Gastrocnemius medialis (tissue), 4 donors: ENCODE results near the gene CLDN22. TPM values are rescaled to one million over a fixed set of nuclear protein-coding genes. Genes with fewer than 3 reads are reported as not detected.

Experiments used
- ATAC-seq, 2 donors: fragments of 150-250 bp; one replicate each; pipeline ENCODE4 v1.9.1; 2016
- DNase-seq, 2 donors: peaks; one replicate each; pipeline ENCODE4 v3.0.0-alpha.2; 2019
- H3K27ac ChIP-seq, 4 donors: fragments of 200-600 bp; sonication (generic); 1 replicate in 1 of 4; 2 replicates in 3 of 4; pipeline ENCODE4 v1.5.1; 2016 to 2018; ENCODE audit warnings: mild to moderate bottlenecking in 2 of 4, moderate library complexity in 1 of 4
- H3K27me3 ChIP-seq, 3 donors: fragments of 200-600 bp; sonication (generic) in 2 of 3; 1 replicate in 1 of 3; 2 replicates in 2 of 3; pipeline versions ENCODE4 v1.5.1 to v1.6.0; 2016 to 2019; ENCODE audit warnings: mild to moderate bottlenecking in 1 of 3, moderate library complexity in 1 of 3
- H3K36me3 ChIP-seq, 2 donors: fragments of 200-600 bp; sonication (generic) in 1 of 2; one replicate each; pipeline ENCODE4 v1.5.1; 2017 to 2018
- H3K4me1 ChIP-seq, 2 donors: fragments of 200-600 bp; sonication (generic) in 1 of 2; one replicate each; pipeline ENCODE4 v1.5.1; 2016 to 2017; ENCODE audit warnings: mild to moderate bottlenecking in 2 of 2
- H3K4me3 ChIP-seq, 4 donors: fragments of 200-600 bp; sonication (generic) in 3 of 4; 1 replicate in 1 of 4; 2 replicates in 3 of 4; pipeline ENCODE4 v1.5.1; 2016 to 2019; ENCODE audit warnings: mild to moderate bottlenecking in 2 of 4
- H3K9me3 ChIP-seq, 3 donors: fragments of 200-600 bp; sonication (generic) in 2 of 3; 1 replicate in 1 of 3; 2 replicates in 2 of 3; pipeline ENCODE4 v1.5.1; 2016 to 2019
- POLR2A ChIP-seq, 2 donors: fragments of 450-650 bp; IDR thresholded peaks; one replicate each; pipeline ENCODE4 v1.6.1; 2017; ENCODE audit warnings: antibody characterized with exemption in 2 of 2, mild to moderate bottlenecking in 2 of 2, moderate library complexity in 2 of 2
- in situ Hi-C, 4 donors: fragments of 200-750 bp; cut with MboI; loops; one replicate each; pipeline versions ENCODE4 v1.15.0 to v1.8.0; 2017; ENCODE audit warnings: low sequenced_read_pairs in 4 of 4
- intact Hi-C: fragments of 100-400 bp; cut with DNase I; formaldehyde crosslinking; loops from one replicate; pipeline ENCODE4 v1.15.1; 2023; ENCODE audit warnings: low total_unique reads
- total RNA-seq, 4 donors: library from RNA; depleted of rRNA; stranded (reverse); fragments of >200 nt; gene quantifications; one replicate each; pipeline versions ENCODE4 v1.1.0 to v1.2.3, GENCODE V29; 2016
- TF ChIP-seq, protein P1 (sequence below), 5 experiments: fragments of 450-650 bp in 3 of 5; fragments of 200-600 bp in 2 of 5; sonication (generic) in 2 of 5; IDR thresholded peaks in 4 of 5; conservative IDR thresholded peaks in 1 of 5; 1 replicate in 4 of 5; 2 replicates in 1 of 5; pipeline ENCODE4 v1.5.1; 2016 to 2019; ENCODE audit warnings: antibody characterized with exemption in 5 of 5, mild to moderate bottlenecking in 3 of 5, moderate library complexity in 3 of 5

Gene CLDN22
- total RNA-seq, 4 donors from 2014 or later, result not detected

DNA sequence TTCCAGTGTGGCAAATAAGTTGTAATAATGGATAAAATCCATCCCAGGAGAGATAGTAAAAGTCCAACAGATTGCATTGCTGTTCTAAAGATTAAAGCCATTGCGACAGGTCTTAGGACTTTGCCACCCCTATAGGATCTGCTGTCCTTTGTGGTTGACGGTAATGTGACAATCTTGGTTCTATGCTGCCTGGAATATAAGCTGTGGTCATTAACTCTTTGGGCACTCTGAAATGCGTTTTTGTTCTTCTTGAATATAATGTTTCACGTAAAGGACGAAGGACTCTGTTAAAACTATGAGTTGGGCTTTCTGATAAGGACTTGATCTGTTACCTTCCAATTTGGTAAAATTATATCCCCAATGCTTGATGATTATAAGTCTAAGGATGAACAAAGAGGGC, 2.2 kb upstream of the CLDN22 start, which contains the start of gene CLDN24:
Gene CLDN24, minus strand, starts transcription at position 101 of the 400 bp plus-strand sequence. Its CDS starts 0 bp downstream, at position 101.
- H3K9me3 ChIP-seq, result no peaks in the 10 kb centered on the region
- H3K36me3 ChIP-seq, result no peaks in the 10 kb centered on the region
- no peak for TF ChIP-seq POLR2A (IDR thresholded peaks at IDR 0.05)
- TF ChIP-seq, protein P1, sequence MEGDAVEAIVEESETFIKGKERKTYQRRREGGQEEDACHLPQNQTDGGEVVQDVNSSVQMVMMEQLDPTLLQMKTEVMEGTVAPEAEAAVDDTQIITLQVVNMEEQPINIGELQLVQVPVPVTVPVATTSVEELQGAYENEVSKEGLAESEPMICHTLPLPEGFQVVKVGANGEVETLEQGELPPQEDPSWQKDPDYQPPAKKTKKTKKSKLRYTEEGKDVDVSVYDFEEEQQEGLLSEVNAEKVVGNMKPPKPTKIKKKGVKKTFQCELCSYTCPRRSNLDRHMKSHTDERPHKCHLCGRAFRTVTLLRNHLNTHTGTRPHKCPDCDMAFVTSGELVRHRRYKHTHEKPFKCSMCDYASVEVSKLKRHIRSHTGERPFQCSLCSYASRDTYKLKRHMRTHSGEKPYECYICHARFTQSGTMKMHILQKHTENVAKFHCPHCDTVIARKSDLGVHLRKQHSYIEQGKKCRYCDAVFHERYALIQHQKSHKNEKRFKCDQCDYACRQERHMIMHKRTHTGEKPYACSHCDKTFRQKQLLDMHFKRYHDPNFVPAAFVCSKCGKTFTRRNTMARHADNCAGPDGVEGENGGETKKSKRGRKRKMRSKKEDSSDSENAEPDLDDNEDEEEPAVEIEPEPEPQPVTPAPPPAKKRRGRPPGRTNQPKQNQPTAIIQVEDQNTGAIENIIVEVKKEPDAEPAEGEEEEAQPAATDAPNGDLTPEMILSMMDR (IDR thresholded peaks at IDR 0.05 in 4 of 5, conservative IDR thresholded peaks at IDR 0.05 in 1 of 5), result no peak
- ATAC-seq, result no peak
- in situ Hi-C loops (loop anchor here in 1 of 4 donors (25.0 kb wide), 1 partner anchor 90 kb away; no protein-coding TSS in a partner anchor), intact Hi-C loops (no loop called here)
- no peak within 1 kb of the TSS for H3K27ac ChIP-seq
- no peak within 1 kb of the TSS for H3K4me3 ChIP-seq
- no peaks in the 10 kb centered on the region for H3K27me3 ChIP-seq
- no peaks in the 10 kb centered on the region for H3K4me1 ChIP-seq
- DNase-seq, result no peak

GRCh38 chr4:183321516-183321915, 1.4 kb upstream of the CLDN22 start:
- no peaks in the 10 kb centered on the region for H3K36me3 ChIP-seq
- no peaks in the 10 kb centered on the region for H3K9me3 ChIP-seq
- intact Hi-C loops, result no loop called here
- DNase-seq (no peak), ATAC-seq (no peak)
- H3K4me3 ChIP-seq, result no peak overlapping the region
- H3K4me1 ChIP-seq, result no peaks in the 10 kb centered on the region
- in situ Hi-C loops, result loop anchor here in 1 of 4 donors (25.0 kb wide), 1 partner anchor 91 kb away; no protein-coding TSS in a partner anchor
- no peaks in the 10 kb centered on the region for H3K27me3 ChIP-seq
- no peak overlapping the region for H3K27ac ChIP-seq
- TF ChIP-seq POLR2A (IDR thresholded peaks at IDR 0.05), result no peak
- TF ChIP-seq, protein P1 (IDR thresholded peaks at IDR 0.05 in 4 of 5, conservative IDR thresholded peaks at IDR 0.05 in 1 of 5), result no peak

- no peaks in the 10 kb centered on the region for H3K36me3 ChIP-seq
- no peak overlapping the region for H3K27ac ChIP-seq
- TF ChIP-seq POLR2A (IDR thresholded peaks at IDR 0.05), result no peak
- TF ChIP-seq, protein P1 (IDR thresholded peaks at IDR 0.05 in 4 of 5, conservative IDR thresholded peaks at IDR 0.05 in 1 of 5), result no peak
- in situ Hi-C loops (loop anchor here in 1 of 4 donors (25.0 kb wide), 1 partner anchor 91 kb away; no protein-coding TSS in a partner anchor), intact Hi-C loops (no loop called here)
- ATAC-seq (no peak), DNase-seq (no peak)
- no peaks in the 10 kb centered on the region for H3K4me1 ChIP-seq
- H3K27me3 ChIP-seq, result no peaks in the 10 kb centered on the region
- H3K9me3 ChIP-seq, result no peaks in the 10 kb centered on the region
- no peak overlapping the region for H3K4me3 ChIP-seq
Observed at GRCh38 chr4:183321079-183321478, 1.0 kb upstream of the CLDN22 start.

GRCh38 chr4:183318656-183319055, 1.4 kb downstream of the CLDN22 start:
- Histone ChIP-seq H3K4me3 (no peak overlapping the region), H3K36me3 (peaks cover 0 to 7% of the 10 kb centered on the region in 2 donors)
- no peak for ATAC-seq

More at GRCh38 chr4:183318656-183319055, 1.4 kb downstream of the CLDN22 start:
- intact Hi-C loops (no loop called here), in situ Hi-C loops (loop anchor here in 1 of 4 donors (25.0 kb wide), 1 partner anchor 94 kb away; no protein-coding TSS in a partner anchor)
- DNase-seq, result no peak
- Histone ChIP-seq H3K9me3 (no peaks in the 10 kb centered on the region), H3K27ac (no peak overlapping the region), H3K4me1 (no peaks in the 10 kb centered on the region), H3K27me3 (no peaks in the 10 kb centered on the region)
- no peak for TF ChIP-seq POLR2A (IDR thresholded peaks at IDR 0.05)
- TF ChIP-seq, protein P1 (IDR thresholded peaks at IDR 0.05 in 4 of 5, conservative IDR thresholded peaks at IDR 0.05 in 1 of 5), result no peak
